GM12801 (cell line): Measurements from ENCODE around the gene LCK.

Experiments
- CTCF ChIP-seq: IDR thresholded peaks from one replicate; pipeline ENCODE4 v1.5.1; 2011; ENCODE audit warnings: control low read depth; ENCODE audit not compliant: insufficient read length; ENCODE audit errors: extremely low read depth

The LCK gene

GRCh38 chr1:32216566-32216965 is 34.5 kb upstream of the LCK start:
- TF ChIP-seq CTCF, result no peak

- TF ChIP-seq CTCF, result no peak
Observed at GRCh38 chr1:32219022-32219421, 32.0 kb upstream of the LCK start.

GRCh38 chr1:32220746-32221580 is 30.1 kb upstream of the LCK start:
- no peak for TF ChIP-seq CTCF

GRCh38 chr1:32221581-32221979 is 29.5 kb upstream of the LCK start:
- TF ChIP-seq CTCF, result no peak

- TF ChIP-seq CTCF, result no peak
Observed at GRCh38 chr1:32221980-32222755, 28.9 kb upstream of the LCK start, which contains the start of the genes EIF3I and TMEM234. Gene EIF3I, plus strand, starts transcription at chr1:32222407. Its CDS starts 35 bp downstream, at chr1:32222442. Gene TMEM234, minus strand, starts transcription at chr1:32222353. Its CDS starts 31 bp downstream, at chr1:32222322.

- TF ChIP-seq CTCF, result no peak
Observed at GRCh38 chr1:32223683-32224082, 27.4 kb upstream of the LCK start.

GRCh38 chr1:32224285-32224684 is 26.8 kb upstream of the LCK start:
- TF ChIP-seq CTCF, result no peak
